HepG2 (cell line): ENCODE results near the gene ING5. TPM values are rescaled to one million over a fixed set of nuclear protein-coding genes. Genes with fewer than 3 reads are reported as not detected.
A peak's percentile ranks its signal among the peaks of the same experiment; 100 is the strongest.

Experiments used
- ATAC-seq: fragments of 200-7000 bp; cut with Tn5 transposase; 3 replicates; pipeline ENCODE4 v1.9.1; 2020; ENCODE audit warnings: mild to moderate bottlenecking, moderate library complexity
- BruUV-seq: library from RNA; stranded (reverse); fragments of 400-500 nt; replicated peaks from 2 replicates; lab custom pipeline; 2021; lab: Mats Ljungman, UMichigan
- CTCF ChIA-PET: fragments of 300-600 bp; formaldehyde crosslinking; extraction: SDS; loops from one replicate; lab custom pipeline; 2021; ENCODE audit warnings: low total read pairs, inconsistent platforms, low intra/inter-chr PET ratio; lab: Yijun Ruan, JAX
- POLR2A ChIA-PET: fragments of 350-600 bp; sonication (Branson Sonifier 250); formaldehyde crosslinking; loops from one replicate; lab custom pipeline; 2020; ENCODE audit warnings: antibody characterized with exemption, inconsistent platforms; lab: Yijun Ruan, JAX
- DNase-seq: peaks from one replicate; pipeline ENCODE4 v3.0.0-alpha.2; 2015; ENCODE audit warnings: low spot score
- FAIRE-seq: peaks from 3 replicates; lab custom pipeline; 2011; peaks lifted over from hg19 to GRCh38; lab: Jason Lieb, UNC
- H2AFZ ChIP-seq: one replicate; pipeline ENCODE4 v1.6.1; 2011; ENCODE audit warnings: low read length, inconsistent platforms
- H3K27ac ChIP-seq: fragments of 300-600 bp; 3 replicates; pipeline ENCODE4 v1.8.0; 2011; ENCODE audit warnings: mixed run types, mild to moderate bottlenecking, mixed read lengths, low read length, inconsistent platforms; ENCODE audit not compliant: insufficient read depth; ENCODE audit errors: extremely low read length
- H3K27me3 ChIP-seq, 2 experiments: fragments of 200-600 bp in 1 of 2; 2 replicates in 1 of 2; 3 replicates in 1 of 2; pipeline versions ENCODE4 v1.6.0 to v1.8.0; 2011; ENCODE audit warnings: low read length in 2 of 2, mild to moderate bottlenecking in 2 of 2, moderate library complexity in 2 of 2, inconsistent platforms in 1 of 2; ENCODE audit not compliant: insufficient read depth in 2 of 2, control insufficient read depth in 1 of 2
- H3K36me3 ChIP-seq, 2 experiments: fragments of 200-600 bp in 1 of 2; replicated peaks in 1 of 2; 2 replicates in 1 of 2; 3 replicates in 1 of 2; pipeline versions ENCODE4 v1.5.1 to v1.8.0; 2011; ENCODE audit warnings: low read length in 2 of 2, inconsistent platforms in 1 of 2; ENCODE audit not compliant: insufficient read depth in 2 of 2, control insufficient read depth in 1 of 2
- H3K4me1 ChIP-seq: 2 replicates; pipeline ENCODE4 v1.5.1; 2012; ENCODE audit warnings: low read length, inconsistent platforms; ENCODE audit not compliant: insufficient read depth
- H3K4me2 ChIP-seq: 2 replicates; pipeline ENCODE4 v1.6.0; 2011; ENCODE audit warnings: low read depth, low read length, inconsistent platforms
- H3K4me3 ChIP-seq, 3 experiments: fragments of 200-600 bp in 1 of 3; sonication (generic), shearing (Covaris generic) in 1 of 3; replicated peaks in 1 of 3; 2 replicates each; pipeline ENCODE4 v1.5.1; 2011 to 2016; ENCODE audit warnings: low read length in 3 of 3, inconsistent platforms in 2 of 3, low read depth in 2 of 3, mild to moderate bottlenecking in 2 of 3, control low read depth in 1 of 3, mixed read lengths in 1 of 3; ENCODE audit not compliant: insufficient read depth in 1 of 3
- H3K79me2 ChIP-seq: one replicate; pipeline ENCODE4 v1.6.1; 2011; ENCODE audit warnings: low read length, inconsistent platforms; ENCODE audit not compliant: insufficient read depth
- H3K9ac ChIP-seq: 2 replicates; pipeline ENCODE4 v1.6.0; 2011; ENCODE audit warnings: mild to moderate bottlenecking, low read depth, low read length, inconsistent platforms; ENCODE audit not compliant: insufficient read depth
- H3K9me3 ChIP-seq: 2 replicates; pipeline ENCODE4 v1.5.1; 2012; ENCODE audit warnings: mild to moderate bottlenecking, low read length
- H4K20me1 ChIP-seq: 2 replicates; pipeline ENCODE4 v1.6.0; 2011; ENCODE audit warnings: inconsistent platforms, mild to moderate bottlenecking, low read length, moderate library complexity; ENCODE audit not compliant: insufficient read depth
- HHEX ChIP-seq: IDR thresholded peaks from 2 replicates; pipeline ENCODE4 v1.6.1; 2016; ENCODE audit warnings: control low read depth
- SRSF4 ChIP-seq: fragments of 200-400 bp; formaldehyde crosslinking; IDR thresholded peaks from one replicate; pipeline ENCODE4 v1.6.1; 2018; ENCODE audit warnings: mild to moderate bottlenecking, low read depth, low read length, moderate library complexity; ENCODE audit not compliant: poor library complexity, severe bottlenecking
- ZNF333 ChIP-seq: sonication (generic); formaldehyde crosslinking; IDR thresholded peaks from 2 replicates; pipeline ENCODE4 v1.4.0; 2020; ENCODE audit warnings: mild to moderate bottlenecking, missing genetic modification reagents, borderline replicate concordance
- ZNF614 ChIP-seq: IDR thresholded peaks from 2 replicates; pipeline ENCODE4 v1.6.1; 2018; ENCODE audit warnings: missing biosample characterization, missing genetic modification reagents, inconsistent platforms, borderline replicate concordance
- ZNF709 ChIP-seq: sonication (generic); formaldehyde crosslinking; IDR thresholded peaks from 2 replicates; pipeline ENCODE4 v1.5.0; 2020; ENCODE audit warnings: mild to moderate bottlenecking, missing genetic modification reagents
- WGBS: methylation state at CpG from one replicate; pipeline ENCODE4 v1.1.6; 2017; ENCODE audit warnings: low lambda C conversion rate; 5-methylcytosine and 5-hydroxymethylcytosine counted together
- in situ Hi-C: cut with HindIII; loops from 2 replicates; pipeline ENCODE4 v1.10.0; 2017; ENCODE audit warnings: low pct_unique_long_range_greater_than_20kb; ENCODE audit not compliant: extremely low pct_ligation_motif_present
- intact Hi-C: fragments of 100-400 bp; cut with micrococcal nuclease; formaldehyde crosslinking; loops from one replicate; pipeline ENCODE4 v1.10.0; 2022; ENCODE audit not compliant: unreplicated experiment
- polyA plus RNA-seq, 8 experiments: library from polyadenylated mRNA; depleted of rRNA in 3 of 8; stranded (reverse) in 7 of 8; unstranded in 1 of 8; fragments of >200 nt; fragmentation: Illumina TruSeq in 4 of 8; extraction: Trizol in 4 of 8; gene quantifications; 2 replicates each; pipeline versions ENCODE4 v1.2.1 to v1.2.3, GENCODE V29; 2011 to 2016; ENCODE audit warnings: low read depth in 4 of 8, missing spikeins in 1 of 8, mixed read lengths in 1 of 8; ENCODE audit not compliant: insufficient read depth in 1 of 8
- total RNA-seq, 5 experiments: library from RNA; depleted of rRNA; stranded (reverse); fragments of >200 nt; fragmentation: Illumina TruSeq; extraction: Trizol; gene quantifications; 2 replicates each; pipeline ENCODE4 v1.2.3, GENCODE V29; 2016; ENCODE audit warnings: low read depth in 1 of 5
- TF ChIP-seq, protein P1 (sequence below): sonication (generic); formaldehyde crosslinking; IDR thresholded peaks from 2 replicates; pipeline ENCODE4 v1.5.0; 2020; ENCODE audit warnings: mild to moderate bottlenecking, missing genetic modification reagents, borderline replicate concordance
- TF ChIP-seq, protein P2 (sequence below): sonication (generic); formaldehyde crosslinking; IDR thresholded peaks from 2 replicates; pipeline ENCODE4 v1.8.1; 2023; ENCODE audit warnings: mild to moderate bottlenecking, inconsistent platforms, moderate library complexity, missing genetic modification reagents, borderline replicate concordance
- TF ChIP-seq, protein P3 (sequence below): sonication (generic); formaldehyde crosslinking; IDR thresholded peaks from 2 replicates; pipeline ENCODE4 v1.4.0; 2020; ENCODE audit warnings: mild to moderate bottlenecking, missing genetic modification reagents

Gene ING5
- total and polyA plus RNA-seq, 2 of the 13 experiments (the other 11 are each of a cell fraction or from before 2014, with no cell fraction given) = 61.9 to 71.9 TPM

DNA sequence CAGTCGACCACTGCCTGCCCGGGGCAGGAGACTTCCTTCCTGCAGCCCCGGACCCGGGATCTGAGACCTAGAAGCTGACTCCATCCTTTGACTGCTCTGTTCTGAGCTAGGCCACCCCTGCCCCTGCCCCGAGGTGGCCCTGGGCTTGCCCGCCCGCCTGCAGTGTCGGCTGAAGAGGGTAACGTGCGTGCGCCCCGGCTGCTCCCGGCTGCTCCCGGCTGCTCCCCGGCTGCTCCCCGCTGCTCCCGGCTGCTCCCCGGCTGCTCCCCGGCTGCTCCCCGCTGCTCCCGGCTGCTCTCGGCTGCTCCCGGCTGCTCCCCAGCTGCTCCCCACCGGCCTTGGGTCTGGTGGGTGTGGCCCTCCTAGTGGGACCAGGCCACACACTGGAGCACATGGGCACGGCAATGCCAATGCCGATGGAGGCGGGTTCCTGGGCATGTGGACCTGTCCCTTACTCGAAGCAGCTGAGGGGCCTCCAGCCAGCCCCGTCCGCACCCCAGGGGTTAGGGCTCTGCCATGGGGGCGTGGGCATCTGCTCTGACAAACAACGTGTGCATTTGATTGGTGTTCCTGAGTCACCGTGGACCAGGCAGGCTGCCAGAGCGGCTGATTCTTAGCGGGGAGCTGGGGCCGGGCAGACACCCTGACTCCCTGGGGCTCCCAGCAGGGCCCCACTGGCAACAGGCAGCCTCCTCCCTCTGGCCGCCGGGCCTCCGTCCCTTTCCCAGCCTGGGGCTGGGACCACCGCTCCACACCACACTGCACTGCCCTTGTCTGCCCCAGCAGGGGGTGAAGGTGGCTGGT is 72.8 kb downstream of the ING5 start:
- DNase-seq (peak; percentile 79), ATAC-seq (peak; percentile 12), FAIRE-seq (no peak)
- CTCF ChIA-PET = no interaction called here
- WGBS = 5% methylated on average over 16 of the region's 40 CpGs
- H3K27ac ChIP-seq = peak overlapping the region; percentile 92
- H3K36me3 ChIP-seq = no peaks in the 10 kb centered on the region
- peaks cover 24% of the 10 kb centered on the region for H3K79me2 ChIP-seq
- peak overlapping the region; percentile 85 for H3K4me2 ChIP-seq
- peaks cover 77% of the 10 kb centered on the region for H3K4me1 ChIP-seq
- intact Hi-C loops = no loop called here
- POLR2A ChIA-PET = interaction anchor here (0.6 to 8.9 kb wide), 22 partner anchors 12 to 342 kb away, joined by 3 to 218 read pairs (median 6); partner anchors contain the start of genes D2HGDH, DTYMK, ING5 and NEU4
- H2AFZ ChIP-seq = no peak overlapping the region
- H3K9ac ChIP-seq = peak overlapping the region; percentile 92
- H3K27me3 ChIP-seq = no peaks in the 10 kb centered on the region; a peak in 1 of 5 replicates
- peak overlapping the region; percentile 49 to 82 (median 63) for H3K4me3 ChIP-seq
- H4K20me1 ChIP-seq = no peaks in the 10 kb centered on the region
- no peaks in the 10 kb centered on the region for H3K9me3 ChIP-seq
- no TSS peak for BruUV-seq
- in situ Hi-C loops = loop anchor here (5.0 kb wide), 1 partner anchor 33 kb away; the partner anchor contains the start of gene NEU4
- TF ChIP-seq HHEX (CRISPR knock-in tag) = no peak
- TF ChIP-seq, protein P1, sequence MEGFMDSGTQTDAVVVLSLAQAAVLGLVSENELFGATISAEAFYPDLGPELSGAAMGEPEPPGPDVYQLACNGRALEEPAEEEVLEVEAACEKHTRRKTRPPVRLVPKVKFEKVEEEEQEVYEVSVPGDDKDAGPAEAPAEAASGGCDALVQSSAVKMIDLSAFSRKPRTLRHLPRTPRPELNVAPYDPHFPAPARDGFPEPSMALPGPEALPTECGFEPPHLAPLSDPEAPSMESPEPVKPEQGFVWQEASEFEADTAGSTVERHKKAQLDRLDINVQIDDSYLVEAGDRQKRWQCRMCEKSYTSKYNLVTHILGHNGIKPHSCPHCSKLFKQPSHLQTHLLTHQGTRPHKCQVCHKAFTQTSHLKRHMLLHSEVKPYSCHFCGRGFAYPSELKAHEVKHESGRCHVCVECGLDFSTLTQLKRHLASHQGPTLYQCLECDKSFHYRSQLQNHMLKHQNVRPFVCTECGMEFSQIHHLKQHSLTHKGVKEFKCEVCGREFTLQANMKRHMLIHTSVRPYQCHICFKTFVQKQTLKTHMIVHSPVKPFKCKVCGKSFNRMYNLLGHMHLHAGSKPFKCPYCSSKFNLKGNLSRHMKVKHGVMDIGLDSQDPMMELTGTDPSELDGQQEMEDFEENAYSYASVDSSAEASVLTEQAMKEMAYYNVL (CRISPR knock-in tag) = 0 out of 2 replicates have a peak, but pooled peaks have one; percentile 19
- TF ChIP-seq, protein P2, sequence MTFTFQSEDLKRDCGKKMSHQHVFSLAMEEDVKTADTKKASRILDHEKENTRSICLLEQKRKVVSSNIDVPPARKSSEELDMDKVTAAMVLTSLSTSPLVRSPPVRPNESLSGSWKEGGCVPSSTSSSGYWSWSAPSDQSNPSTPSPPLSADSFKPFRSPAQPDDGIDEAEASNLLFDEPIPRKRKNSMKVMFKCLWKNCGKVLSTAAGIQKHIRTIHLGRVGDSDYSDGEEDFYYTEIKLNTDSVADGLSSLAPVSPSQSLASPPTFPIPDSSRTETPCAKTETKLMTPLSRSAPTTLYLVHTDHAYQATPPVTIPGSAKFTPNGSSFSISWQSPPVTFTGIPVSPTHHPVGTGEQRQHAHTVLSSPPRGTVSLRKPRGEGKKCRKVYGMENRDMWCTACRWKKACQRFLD (CRISPR knock-in tag) = no peak
- TF ChIP-seq ZNF333 = no peak
- TF ChIP-seq ZNF614 (CRISPR knock-in tag) = 0 out of 2 replicates have a peak, but pooled peaks have one; percentile 13
- no peak for TF ChIP-seq SRSF4
- TF ChIP-seq, protein P3, sequence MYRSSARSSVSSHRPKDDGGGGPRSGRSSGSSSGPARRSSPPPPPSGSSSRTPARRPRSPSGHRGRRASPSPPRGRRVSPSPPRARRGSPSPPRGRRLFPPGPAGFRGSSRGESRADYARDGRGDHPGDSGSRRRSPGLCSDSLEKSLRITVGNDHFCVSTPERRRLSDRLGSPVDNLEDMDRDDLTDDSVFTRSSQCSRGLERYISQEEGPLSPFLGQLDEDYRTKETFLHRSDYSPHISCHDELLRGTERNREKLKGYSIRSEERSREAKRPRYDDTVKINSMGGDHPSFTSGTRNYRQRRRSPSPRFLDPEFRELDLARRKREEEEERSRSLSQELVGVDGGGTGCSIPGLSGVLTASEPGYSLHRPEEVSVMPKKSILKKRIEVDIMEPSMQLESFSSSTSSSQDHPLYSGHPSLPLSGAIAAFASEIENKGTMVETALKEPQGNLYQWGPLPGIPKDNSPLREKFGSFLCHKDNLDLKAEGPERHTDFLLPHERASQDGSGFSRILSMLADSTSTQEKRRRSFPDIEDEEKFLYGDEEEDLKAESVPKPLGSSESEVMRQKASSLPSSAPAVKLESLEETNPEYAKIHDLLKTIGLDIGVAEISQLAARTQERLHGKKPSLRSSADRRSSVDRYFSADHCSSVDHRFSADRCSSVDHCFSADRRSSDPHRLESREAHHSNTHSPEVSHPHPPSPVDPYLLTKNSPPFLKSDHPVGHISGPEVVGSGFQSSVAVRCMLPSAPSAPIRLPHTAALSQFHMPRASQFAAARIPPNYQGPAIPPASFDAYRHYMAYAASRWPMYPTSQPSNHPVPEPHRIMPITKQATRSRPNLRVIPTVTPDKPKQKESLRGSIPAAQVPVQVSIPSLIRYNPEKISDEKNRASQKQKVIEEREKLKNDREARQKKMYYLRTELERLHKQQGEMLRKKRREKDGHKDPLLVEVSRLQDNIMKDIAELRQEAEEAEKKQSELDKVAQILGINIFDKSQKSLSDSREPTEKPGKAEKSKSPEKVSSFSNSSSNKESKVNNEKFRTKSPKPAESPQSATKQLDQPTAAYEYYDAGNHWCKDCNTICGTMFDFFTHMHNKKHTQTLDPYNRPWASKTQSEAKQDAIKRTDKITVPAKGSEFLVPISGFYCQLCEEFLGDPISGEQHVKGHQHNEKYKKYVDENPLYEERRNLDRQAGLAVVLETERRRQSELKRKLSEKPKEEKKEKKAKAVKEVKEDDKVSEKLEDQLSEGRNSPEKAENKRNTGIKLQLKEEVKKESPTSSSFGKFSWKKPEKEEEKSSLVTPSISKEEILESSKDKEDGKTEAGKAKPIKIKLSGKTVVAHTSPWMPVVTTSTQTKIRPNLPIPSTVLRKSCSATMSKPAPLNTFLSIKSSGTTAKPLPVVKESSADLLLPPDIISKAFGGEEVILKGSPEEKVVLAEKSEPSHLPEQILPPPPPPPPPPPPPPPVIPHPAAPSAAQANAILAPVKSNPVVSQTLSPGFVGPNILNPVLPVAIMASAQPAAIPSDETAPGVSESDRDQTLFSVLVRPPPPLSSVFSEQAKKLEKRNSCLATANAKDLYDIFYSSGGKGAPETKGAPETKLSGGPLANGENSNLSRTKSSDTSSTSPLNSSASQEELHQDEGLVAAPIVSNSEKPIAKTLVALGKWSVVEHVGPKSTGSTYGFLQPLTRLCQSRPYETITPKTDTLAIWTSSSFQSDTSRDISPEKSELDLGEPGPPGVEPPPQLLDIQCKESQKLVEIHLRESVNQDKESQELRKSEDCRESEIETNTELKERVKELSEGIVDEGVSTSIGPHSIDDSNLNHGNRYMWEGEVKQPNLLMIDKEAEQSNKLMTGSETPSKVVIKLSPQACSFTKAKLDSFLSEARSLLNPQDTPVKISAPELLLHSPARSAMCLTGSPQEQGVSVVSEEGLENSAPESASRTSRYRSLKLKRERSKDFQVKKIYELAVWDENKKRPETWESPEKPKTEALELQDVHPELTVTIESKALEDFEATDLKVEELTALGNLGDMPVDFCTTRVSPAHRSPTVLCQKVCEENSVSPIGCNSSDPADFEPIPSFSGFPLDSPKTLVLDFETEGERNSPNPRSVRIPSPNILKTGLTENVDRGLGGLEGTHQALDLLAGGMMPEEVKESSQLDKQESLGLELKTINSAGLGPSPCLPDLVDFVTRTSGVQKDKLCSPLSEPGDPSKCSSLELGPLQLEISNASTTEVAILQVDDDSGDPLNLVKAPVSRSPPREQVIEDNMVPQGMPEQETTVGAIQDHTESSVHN (CRISPR knock-in tag) = 0 out of 2 replicates have a peak, but pooled peaks have one; percentile 5
- peak; percentile 45; the same call in 1 of the 2 replicates for TF ChIP-seq ZNF709 (CRISPR knock-in tag)
